GM13977 (cell line): ENCODE results near the gene USP8.
"Not testable (repeated sequence)": the region's sequence is repeated elsewhere in the genome, so short reads cannot be mapped to it uniquely, and the experiment has no call there.

Source experiments
- DNase-seq: peaks from one replicate; pipeline ENCODE4 v3.0.0; 2012; ENCODE audit warnings: low spot score
- in situ Hi-C: fragments of 300-500 bp; cut with MboI; formaldehyde crosslinking; loops from one replicate; pipeline ENCODE4 v1.12.0; 2022; ENCODE audit warnings: low sequenced_read_pairs, low pct_unique_long_range_greater_than_20kb, mixed read lengths, inconsistent platforms; ENCODE audit not compliant: unreplicated experiment
- TF ChIP-seq, protein P1 (sequence below): IDR thresholded peaks from 2 replicates; pipeline ENCODE4 v1.5.1; 2012; ENCODE audit warnings: mild to moderate bottlenecking, control low read depth; ENCODE audit not compliant: insufficient read depth; ENCODE audit errors: extremely low read depth, missing control alignments

Gene USP8

DNA sequence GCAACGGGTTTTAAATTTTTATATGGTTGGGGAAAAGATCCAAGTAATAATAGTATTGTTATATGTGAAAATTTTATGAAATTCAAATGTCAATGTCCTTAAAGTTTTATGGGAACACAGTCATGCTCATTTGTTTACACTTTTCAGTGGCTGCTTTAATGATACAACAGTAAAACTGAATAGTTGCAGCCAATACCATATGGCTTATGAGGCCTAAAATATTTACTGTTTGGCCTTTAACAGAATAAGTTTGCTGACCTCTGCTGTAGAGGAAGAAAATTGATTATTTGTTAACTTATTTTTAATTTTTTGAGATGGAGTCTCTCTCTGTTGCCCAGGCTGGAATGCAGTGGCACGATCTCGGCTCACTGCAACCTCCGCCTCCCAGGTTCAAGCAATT, 77.6 kb downstream of the USP8 start:
- no peak for DNase-seq
- in situ Hi-C loops = no loop called here
- TF ChIP-seq, protein P1, sequence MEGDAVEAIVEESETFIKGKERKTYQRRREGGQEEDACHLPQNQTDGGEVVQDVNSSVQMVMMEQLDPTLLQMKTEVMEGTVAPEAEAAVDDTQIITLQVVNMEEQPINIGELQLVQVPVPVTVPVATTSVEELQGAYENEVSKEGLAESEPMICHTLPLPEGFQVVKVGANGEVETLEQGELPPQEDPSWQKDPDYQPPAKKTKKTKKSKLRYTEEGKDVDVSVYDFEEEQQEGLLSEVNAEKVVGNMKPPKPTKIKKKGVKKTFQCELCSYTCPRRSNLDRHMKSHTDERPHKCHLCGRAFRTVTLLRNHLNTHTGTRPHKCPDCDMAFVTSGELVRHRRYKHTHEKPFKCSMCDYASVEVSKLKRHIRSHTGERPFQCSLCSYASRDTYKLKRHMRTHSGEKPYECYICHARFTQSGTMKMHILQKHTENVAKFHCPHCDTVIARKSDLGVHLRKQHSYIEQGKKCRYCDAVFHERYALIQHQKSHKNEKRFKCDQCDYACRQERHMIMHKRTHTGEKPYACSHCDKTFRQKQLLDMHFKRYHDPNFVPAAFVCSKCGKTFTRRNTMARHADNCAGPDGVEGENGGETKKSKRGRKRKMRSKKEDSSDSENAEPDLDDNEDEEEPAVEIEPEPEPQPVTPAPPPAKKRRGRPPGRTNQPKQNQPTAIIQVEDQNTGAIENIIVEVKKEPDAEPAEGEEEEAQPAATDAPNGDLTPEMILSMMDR = no peak

DNA sequence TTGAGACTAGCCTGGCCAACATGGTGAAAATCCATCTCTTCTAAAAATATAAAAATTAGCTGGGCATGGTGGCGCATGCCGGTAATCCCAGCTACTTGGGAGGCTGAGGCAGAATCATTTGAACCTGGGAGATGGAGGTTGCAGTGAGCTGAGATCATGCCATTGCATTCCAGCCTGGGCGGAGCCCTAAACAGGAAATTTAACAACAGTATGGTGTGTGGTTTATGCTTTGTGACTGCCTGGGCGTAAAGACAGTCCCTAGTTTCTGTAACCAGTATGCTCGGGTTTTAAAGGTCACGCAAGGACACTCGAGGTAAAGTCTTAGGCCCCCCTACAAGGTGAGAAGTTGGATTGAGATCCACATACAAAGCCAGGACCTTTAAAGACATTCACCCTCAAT, 78.9 kb downstream of the USP8 start:
- in situ Hi-C loops = no loop called here
- TF ChIP-seq, protein P1 = no peak
- no peak for DNase-seq

DNA sequence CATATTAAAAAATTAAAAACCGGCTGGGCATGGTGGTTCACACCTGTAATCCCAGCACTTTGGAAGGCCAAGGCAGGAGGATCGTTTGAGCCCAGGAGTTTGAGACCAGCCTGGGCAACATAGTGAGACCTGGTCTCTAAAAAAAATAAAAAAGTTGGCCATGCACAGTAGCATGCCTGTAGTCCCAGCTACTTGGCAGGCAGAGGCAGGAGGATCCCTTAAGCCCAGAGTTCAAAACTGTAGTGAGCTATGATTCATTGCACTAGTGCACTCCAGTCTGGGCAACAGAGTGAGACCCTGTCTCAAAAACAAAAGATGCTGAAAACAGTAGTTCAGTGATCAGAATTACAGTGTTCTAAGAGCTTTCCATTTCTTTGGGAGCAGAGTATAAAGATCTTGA, 81.5 kb downstream of the USP8 start:
- in situ Hi-C loops, DNase-seq: not testable (repeated sequence)

DNA sequence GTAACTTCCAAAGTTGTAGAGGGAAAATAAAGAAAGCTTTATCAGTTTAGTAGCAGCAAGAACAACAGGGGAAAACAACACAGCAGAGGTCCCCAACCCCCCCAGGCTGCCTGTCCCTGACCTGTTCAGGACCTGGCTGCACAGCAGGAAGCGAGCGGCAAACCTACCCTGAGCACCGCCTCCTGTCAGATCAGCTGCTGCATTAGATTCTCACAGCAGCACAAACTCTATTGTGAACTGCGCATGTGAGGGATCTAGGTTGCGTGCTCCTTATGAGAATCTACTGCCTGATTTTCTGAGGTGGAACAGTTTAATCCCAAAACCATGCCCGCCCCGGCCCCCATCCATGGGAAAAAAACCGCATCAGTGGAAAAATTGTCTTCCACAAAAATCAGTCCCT, 81.9 kb downstream of the USP8 start:
- no peak for DNase-seq
- in situ Hi-C loops = no loop called here
- TF ChIP-seq, protein P1 = no peak

DNA sequence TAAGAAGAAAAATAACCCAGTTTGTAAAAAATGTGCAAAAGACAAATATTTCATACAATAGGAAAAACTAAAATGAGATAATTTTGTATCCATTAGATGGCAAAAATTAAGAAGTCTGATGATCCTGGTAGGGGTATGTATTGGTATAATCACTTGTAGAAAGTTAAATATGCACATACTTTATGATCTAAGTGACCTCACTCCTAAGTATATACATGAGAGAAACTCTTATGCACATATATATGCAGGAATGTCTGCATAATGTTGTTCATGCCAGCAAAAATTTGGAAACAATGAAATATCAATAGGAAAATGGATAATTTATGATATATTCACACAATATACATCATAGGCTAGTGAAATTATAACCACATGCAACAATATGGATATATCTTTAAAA, 88.8 kb downstream of the USP8 start:
- in situ Hi-C loops = no loop called here
- DNase-seq = no peak
- TF ChIP-seq, protein P1 = no peak

DNA sequence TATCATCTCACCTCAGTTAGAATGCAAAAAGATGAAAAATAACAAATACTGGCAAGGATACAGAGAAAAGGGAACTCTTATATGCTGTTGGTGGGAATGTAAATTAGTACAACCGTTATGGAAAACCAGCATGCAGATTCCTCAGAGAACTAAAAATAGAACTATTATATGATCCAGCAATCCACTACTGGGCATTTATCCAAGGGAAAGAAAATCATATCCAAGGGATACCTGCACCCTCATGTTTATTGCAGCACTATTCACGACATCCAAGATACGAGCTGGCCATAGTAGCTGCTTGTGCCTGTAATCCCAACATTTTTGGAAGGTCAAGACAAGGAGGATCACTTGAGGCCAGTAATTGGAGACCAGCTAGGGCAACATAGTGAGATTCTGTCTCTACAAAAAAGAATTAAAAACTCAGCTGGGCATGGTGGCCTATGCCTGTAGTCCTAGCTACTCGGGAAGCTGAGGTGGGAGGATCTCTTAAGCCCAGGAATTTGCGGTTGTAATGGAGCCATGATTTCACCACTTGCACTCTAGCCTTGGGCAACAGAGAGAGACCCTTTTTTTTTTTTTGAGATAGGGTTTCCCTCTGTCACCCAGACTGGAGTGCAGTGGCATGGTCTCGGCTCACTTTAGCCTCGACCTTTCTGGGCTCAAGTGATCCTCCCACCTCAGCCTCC, 95.7 kb downstream of the USP8 start:
- DNase-seq = no peak

DNA sequence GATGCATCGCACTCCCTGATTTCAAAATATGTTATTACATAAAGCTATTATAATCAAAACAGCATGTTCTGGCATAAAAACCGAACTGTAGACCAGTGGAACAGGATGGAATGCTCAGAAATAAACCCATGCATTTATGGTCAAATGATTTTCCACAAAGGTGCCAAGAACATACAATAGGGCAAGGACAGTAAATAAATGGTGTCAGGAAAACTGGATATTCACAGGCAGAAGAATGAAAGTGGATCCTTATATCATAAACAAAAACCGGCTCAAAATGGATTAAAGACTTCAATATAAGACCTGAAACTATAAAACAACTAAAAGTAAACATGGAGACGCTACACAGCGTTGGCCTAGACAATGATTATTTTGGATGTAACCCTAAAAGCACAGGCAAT, 99.6 kb downstream of the USP8 start:
- in situ Hi-C loops = no loop called here
- TF ChIP-seq, protein P1 = no peak
- DNase-seq = no peak

More for the DNA sequence above, 95.7 kb downstream of the USP8 start:
- TF ChIP-seq, protein P1 = no peak
- in situ Hi-C loops = no loop called here
